GM06990 (cell line): ENCODE measurements around the gene AUNIP.
"Not testable (repeated sequence)": the region's sequence is repeated elsewhere in the genome, so short reads cannot be mapped to it uniquely, and the experiment has no call there.

Source experiments
- DNase-seq: peaks from one replicate; pipeline ENCODE4 v3.0.0-alpha.2; 2011; ENCODE audit not compliant: insufficient read length; ENCODE audit errors: extremely low read depth
- H3K27me3 ChIP-seq: replicated peaks from 2 replicates; pipeline ENCODE4 v1.6.0; 2011; ENCODE audit warnings: low read length; ENCODE audit not compliant: control insufficient read depth, insufficient read depth
- H3K36me3 ChIP-seq: 2 replicates; pipeline ENCODE4 v1.5.1; 2011; ENCODE audit warnings: low read length; ENCODE audit not compliant: control insufficient read depth, insufficient read depth
- H3K4me3 ChIP-seq: replicated peaks from 2 replicates; pipeline ENCODE4 v1.5.1; 2011; ENCODE audit warnings: low read depth, mild to moderate bottlenecking, control low read depth, low read length
- TF ChIP-seq, protein P1 (sequence below): IDR thresholded peaks from 2 replicates; pipeline ENCODE4 v1.5.1; 2011; ENCODE audit warnings: low read length, control low read depth, mild to moderate bottlenecking, inconsistent platforms; ENCODE audit not compliant: insufficient read depth, poor library complexity, severe bottlenecking

The AUNIP gene

DNA sequence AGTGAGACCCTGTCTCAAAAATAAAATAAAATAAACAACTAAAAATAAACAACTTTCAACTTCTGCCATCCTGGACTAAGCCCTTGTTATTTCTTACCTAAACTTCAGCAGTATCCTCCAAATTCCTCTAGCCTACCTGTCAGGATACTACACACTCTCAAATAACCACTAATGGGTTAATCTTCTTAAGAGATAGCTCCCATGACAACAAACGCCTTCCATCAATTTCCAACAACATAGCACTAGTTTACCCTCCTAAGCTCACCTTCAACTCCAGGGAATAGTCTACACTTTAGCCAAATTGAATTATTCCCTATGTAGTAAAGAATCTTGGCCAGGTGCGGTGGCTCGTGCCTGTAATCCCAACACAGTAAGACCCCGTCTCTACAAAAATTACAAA lies 11.3 kb downstream of the AUNIP start:
- TF ChIP-seq, protein P1, sequence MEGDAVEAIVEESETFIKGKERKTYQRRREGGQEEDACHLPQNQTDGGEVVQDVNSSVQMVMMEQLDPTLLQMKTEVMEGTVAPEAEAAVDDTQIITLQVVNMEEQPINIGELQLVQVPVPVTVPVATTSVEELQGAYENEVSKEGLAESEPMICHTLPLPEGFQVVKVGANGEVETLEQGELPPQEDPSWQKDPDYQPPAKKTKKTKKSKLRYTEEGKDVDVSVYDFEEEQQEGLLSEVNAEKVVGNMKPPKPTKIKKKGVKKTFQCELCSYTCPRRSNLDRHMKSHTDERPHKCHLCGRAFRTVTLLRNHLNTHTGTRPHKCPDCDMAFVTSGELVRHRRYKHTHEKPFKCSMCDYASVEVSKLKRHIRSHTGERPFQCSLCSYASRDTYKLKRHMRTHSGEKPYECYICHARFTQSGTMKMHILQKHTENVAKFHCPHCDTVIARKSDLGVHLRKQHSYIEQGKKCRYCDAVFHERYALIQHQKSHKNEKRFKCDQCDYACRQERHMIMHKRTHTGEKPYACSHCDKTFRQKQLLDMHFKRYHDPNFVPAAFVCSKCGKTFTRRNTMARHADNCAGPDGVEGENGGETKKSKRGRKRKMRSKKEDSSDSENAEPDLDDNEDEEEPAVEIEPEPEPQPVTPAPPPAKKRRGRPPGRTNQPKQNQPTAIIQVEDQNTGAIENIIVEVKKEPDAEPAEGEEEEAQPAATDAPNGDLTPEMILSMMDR = no peak
- Histone ChIP-seq H3K36me3 (no peaks in the 10 kb centered on the region), H3K27me3 (no peaks in the 10 kb centered on the region), H3K4me3 (no peak overlapping the region)
- DNase-seq = no peak

DNA sequence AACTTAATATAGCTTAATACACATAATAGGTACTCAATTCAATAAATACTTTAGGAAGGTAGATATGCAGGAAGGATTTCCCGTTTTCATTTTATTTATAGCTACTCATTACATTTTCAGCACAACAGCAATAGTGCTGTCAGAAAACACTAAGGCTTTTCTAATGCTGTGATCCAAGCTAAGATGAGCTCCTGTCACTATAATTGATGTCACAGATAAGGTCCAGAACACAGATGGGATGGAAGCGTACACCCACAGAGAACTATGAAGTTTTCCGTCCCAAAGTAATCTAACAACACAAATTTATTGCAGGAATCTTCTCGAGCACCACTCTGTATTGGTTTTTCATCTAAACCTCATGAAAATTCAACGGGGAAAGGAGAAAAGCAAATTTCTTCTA lies 13.6 kb downstream of the AUNIP start:
- DNase-seq = no peak
- no peaks in the 10 kb centered on the region for H3K27me3 ChIP-seq
- TF ChIP-seq, protein P1 = no peak
- H3K4me3 ChIP-seq = no peak overlapping the region
- H3K36me3 ChIP-seq = no peaks in the 10 kb centered on the region

DNA sequence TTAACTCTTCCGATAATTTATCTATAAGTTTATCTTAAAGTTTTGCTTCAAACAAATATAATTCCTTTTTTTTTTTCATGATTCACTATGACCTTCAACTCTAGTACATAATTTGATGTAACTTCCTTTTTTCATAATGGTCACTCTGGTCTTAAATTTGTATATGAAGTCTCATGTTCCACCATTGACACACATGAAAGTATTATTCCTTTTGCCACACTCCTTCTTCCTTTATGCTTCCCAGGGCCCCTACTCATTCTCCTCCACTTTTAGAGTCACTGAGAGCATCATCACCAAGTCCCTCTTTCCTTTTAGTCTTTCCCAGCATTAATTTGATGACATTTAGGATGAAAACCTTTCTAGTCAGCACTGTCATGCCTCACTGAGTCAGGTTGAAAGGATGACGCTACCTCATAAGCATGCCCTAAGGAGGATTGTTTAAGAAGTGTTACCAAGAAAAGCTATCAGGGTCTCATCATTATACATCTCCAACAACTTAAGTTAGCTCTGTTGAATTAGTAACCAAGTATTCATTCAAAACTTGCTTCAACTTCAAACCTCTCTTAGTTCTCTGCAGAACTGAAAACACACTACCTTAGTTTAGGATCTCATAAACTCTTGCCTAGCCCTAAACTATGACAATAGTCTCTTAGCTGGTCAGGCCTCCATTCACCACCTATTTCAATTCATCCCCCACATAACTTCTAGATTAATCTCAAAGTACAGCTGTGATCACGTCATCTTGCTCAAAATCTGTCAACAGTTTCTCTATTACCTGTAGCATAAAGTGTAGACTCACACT lies 14.5 kb downstream of the AUNIP start:
- no peak overlapping the region for H3K4me3 ChIP-seq
- no peaks in the 10 kb centered on the region for H3K27me3 ChIP-seq
- H3K36me3 ChIP-seq = no peaks in the 10 kb centered on the region
- DNase-seq = no peak
- TF ChIP-seq, protein P1 = no peak

GRCh38 chr1:25843483-25843882 lies 15.8 kb downstream of the AUNIP start:
- no peaks in the 10 kb centered on the region for H3K36me3 ChIP-seq
- DNase-seq = no peak
- TF ChIP-seq, protein P1 = no peak
- no peak overlapping the region for H3K4me3 ChIP-seq
- no peaks in the 10 kb centered on the region for H3K27me3 ChIP-seq

- not testable (repeated sequence) for H3K27me3 ChIP-seq, DNase-seq, H3K4me3 ChIP-seq, H3K36me3 ChIP-seq
These were observed 19.4 kb downstream of the AUNIP start for GRCh38 chr1:25839808-25840207.

- TF ChIP-seq, protein P1 = peak; percentile 43
- Histone ChIP-seq H3K36me3 (peaks cover 7% of the 10 kb centered on the region), H3K4me3 (no peak overlapping the region), H3K27me3 (no peaks in the 10 kb centered on the region)
- DNase-seq = no peak
These were observed 21.9 kb downstream of the AUNIP start for GRCh38 chr1:25837262-25837875.
